HFFc6 (cell line): ENCODE results near the gene EXOC2. TPM values are rescaled to one million over a fixed set of nuclear protein-coding genes. Genes with fewer than 3 reads are reported as not detected.
"Not testable (repeated sequence)": the region's sequence is repeated elsewhere in the genome, so short reads cannot be mapped to it uniquely, and the experiment has no call there.

Source experiments
- DNase-seq: peaks from one replicate; pipeline ENCODE4 v3.0.0-alpha.2; 2018
- H3K27ac Mint-ChIP-seq: 2 replicates; pipeline ENCODE4 v1.8.0; 2020; ENCODE audit warnings: mild to moderate bottlenecking, mixed read lengths
- H3K27me3 Mint-ChIP-seq: 2 replicates; pipeline ENCODE4 v1.8.0; 2021; ENCODE audit warnings: mild to moderate bottlenecking, moderate library complexity, mixed read lengths; ENCODE audit not compliant: insufficient read depth
- H3K36me3 Mint-ChIP-seq: 2 replicates; pipeline ENCODE4 v1.8.0; 2021; ENCODE audit warnings: low read depth, mixed read lengths
- H3K4me1 Mint-ChIP-seq: 2 replicates; pipeline ENCODE4 v1.8.0; 2020; ENCODE audit warnings: low read depth, mixed read lengths
- H3K4me3 Mint-ChIP-seq: 2 replicates; pipeline ENCODE4 v1.8.0; 2020; ENCODE audit warnings: mild to moderate bottlenecking, moderate library complexity, mixed read lengths
- H3K9me3 Mint-ChIP-seq: 2 replicates; pipeline ENCODE4 v1.8.0; 2020; ENCODE audit warnings: mild to moderate bottlenecking, mixed read lengths
- total RNA-seq, 6 experiments: library from RNA; stranded (reverse); fragmentation: NEBNext Ultra II Directional; extraction: Animal tissue kit (Norgen Biotek cat#: 25700); gene quantifications; 2 replicates in 1 of 6; 3 replicates in 5 of 6; pipeline ENCODE4 v1.2.3, GENCODE V29; 2021
- TF ChIP-seq, protein P1 (sequence below): fragments of 200-600 bp; sonication (generic); IDR thresholded peaks from 2 replicates; pipeline ENCODE4 v1.5.0; 2021; ENCODE audit warnings: antibody characterized with exemption, mild to moderate bottlenecking

Gene EXOC2
- total RNA-seq, 6 experiments from 2014 or later = 19.3 to 22.4 (median 20.3) TPM

DNA sequence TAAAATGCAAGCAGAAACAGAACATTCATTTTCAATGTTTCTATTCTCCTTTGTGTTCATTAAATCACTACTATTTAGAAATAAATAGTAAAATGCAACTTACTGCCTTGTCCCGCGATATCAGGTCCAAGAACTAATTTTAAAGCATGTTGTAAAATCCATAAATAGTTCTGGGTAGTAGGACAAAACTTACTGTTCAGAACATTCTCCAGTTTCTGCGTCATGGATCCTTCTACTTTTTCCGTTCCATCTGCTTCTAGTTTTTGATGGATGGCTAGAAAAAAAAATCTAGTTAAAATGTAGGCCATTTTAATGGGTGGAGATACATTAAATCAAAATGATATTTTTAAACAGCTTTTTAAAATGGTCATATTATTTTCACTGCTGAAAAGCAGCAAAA lies 83.0 kb downstream of the EXOC2 start:
- H3K4me3 Mint-ChIP-seq = no peak overlapping the region
- no peaks in the 10 kb centered on the region for H3K9me3 Mint-ChIP-seq
- no peak for DNase-seq

DNA sequence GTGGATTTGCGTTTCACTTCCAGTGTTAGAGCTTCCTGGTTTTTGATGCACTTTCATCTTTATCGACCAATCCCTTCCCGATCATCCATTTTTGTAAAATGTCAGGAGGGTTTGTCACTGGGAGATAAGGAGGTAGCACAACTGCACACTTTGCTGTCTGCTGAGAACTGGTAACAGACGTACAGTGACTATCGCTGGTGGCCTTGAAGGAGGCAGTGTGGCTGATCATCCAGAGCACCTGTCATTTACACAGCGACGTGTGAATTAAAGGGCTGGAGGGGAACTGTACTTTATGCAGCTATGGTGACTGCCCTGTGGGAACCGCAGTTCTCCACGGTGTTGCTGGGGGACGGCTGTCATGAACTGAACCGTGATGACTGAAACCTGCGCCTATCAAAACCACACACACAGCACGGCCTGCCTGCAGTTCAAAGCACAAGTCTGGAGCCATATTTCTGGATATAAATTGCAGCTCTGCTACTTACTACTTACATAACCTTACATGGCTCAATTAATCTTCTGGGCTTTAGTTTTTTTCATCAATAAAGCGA lies 86.0 kb downstream of the EXOC2 start:
- Mint-ChIP-seq H3K9me3 (no peaks in the 10 kb centered on the region), H3K4me3 (no peak overlapping the region), H3K4me1 (no peaks in the 10 kb centered on the region), H3K36me3 (peaks cover 13% of the 10 kb centered on the region), H3K27me3 (no peaks in the 10 kb centered on the region), H3K27ac (no peak overlapping the region)
- TF ChIP-seq, protein P1, sequence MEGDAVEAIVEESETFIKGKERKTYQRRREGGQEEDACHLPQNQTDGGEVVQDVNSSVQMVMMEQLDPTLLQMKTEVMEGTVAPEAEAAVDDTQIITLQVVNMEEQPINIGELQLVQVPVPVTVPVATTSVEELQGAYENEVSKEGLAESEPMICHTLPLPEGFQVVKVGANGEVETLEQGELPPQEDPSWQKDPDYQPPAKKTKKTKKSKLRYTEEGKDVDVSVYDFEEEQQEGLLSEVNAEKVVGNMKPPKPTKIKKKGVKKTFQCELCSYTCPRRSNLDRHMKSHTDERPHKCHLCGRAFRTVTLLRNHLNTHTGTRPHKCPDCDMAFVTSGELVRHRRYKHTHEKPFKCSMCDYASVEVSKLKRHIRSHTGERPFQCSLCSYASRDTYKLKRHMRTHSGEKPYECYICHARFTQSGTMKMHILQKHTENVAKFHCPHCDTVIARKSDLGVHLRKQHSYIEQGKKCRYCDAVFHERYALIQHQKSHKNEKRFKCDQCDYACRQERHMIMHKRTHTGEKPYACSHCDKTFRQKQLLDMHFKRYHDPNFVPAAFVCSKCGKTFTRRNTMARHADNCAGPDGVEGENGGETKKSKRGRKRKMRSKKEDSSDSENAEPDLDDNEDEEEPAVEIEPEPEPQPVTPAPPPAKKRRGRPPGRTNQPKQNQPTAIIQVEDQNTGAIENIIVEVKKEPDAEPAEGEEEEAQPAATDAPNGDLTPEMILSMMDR = no peak
- DNase-seq = no peak

More for the DNA sequence above, 83.0 kb downstream of the EXOC2 start:
- no peak overlapping the region for H3K27ac Mint-ChIP-seq
- no peaks in the 10 kb centered on the region for H3K4me1 Mint-ChIP-seq
- TF ChIP-seq, protein P1 = no peak
- H3K27me3 Mint-ChIP-seq = no peaks in the 10 kb centered on the region
- peaks cover 13% of the 10 kb centered on the region for H3K36me3 Mint-ChIP-seq

DNA sequence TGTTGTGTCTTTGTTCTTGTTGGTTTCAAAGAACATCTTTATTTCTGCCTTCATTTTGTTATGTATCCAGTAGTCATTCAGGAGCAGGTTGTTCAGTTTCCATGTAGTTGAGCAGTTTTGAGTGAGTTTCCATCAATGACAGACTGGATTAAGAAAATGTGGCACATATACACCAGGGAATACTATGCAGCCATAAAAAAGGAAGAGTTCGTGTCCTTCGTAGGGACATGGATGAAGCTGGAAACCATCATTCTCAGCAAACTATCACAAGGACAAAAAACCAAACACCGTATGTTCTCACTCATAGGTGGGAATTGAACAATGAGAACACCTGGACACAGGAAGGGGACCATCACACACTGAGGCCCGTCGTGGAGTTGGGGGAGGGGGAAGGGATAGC lies 87.0 kb downstream of the EXOC2 start:
- DNase-seq, H3K4me3 Mint-ChIP-seq, H3K27me3 Mint-ChIP-seq, H3K4me1 Mint-ChIP-seq, H3K27ac Mint-ChIP-seq, H3K9me3 Mint-ChIP-seq: not testable (repeated sequence)
- peaks cover 13% of the 10 kb centered on the region for H3K36me3 Mint-ChIP-seq

DNA sequence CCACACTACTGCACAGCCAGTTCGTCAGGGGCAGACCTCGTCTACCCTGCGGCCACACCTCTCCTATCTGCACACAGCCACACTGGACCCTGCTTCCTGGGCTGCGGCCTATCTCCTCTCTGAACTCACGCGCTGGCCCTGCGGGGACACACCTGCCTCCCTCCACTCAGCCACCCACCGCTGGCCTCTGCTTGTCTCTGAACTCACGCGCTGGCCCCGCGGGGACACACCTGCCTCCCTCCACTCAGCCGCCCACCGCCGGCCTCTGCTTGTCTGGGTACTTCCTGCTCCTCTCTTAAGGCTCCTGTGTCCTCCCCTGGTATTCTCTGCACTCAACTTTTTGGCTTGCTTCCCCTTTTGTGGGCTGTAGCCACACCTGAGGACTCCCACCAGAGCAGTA lies 88.4 kb downstream of the EXOC2 start:
- Mint-ChIP-seq H3K4me3 (no peak overlapping the region), H3K27ac (no peak overlapping the region)
- TF ChIP-seq, protein P1 = no peak

DNA sequence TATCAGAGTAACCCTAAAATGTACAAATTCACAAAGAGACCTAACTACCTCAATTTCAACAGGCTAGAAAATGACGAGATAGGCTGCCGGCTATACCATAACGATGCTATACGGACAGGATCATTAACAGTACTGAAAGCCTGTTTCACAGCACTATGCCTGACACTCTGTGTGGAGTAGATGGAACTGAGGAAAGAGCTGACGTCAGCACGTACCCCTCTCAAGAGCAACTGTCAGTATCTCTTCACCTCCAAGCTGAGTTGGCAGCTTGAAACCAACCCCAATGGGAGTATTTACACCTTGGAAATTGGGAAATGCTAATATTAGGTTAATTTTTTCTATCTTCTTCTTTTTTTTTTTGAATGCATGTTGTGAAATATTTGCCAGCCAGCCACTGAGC lies 89.7 kb downstream of the EXOC2 start:
- TF ChIP-seq, protein P1 = no peak

More for the DNA sequence above, 88.4 kb downstream of the EXOC2 start:
- Mint-ChIP-seq H3K4me1 (no peaks in the 10 kb centered on the region), H3K9me3 (no peaks in the 10 kb centered on the region), H3K36me3 (peaks cover 13% of the 10 kb centered on the region), H3K27me3 (no peaks in the 10 kb centered on the region)
- no peak for DNase-seq

DNA sequence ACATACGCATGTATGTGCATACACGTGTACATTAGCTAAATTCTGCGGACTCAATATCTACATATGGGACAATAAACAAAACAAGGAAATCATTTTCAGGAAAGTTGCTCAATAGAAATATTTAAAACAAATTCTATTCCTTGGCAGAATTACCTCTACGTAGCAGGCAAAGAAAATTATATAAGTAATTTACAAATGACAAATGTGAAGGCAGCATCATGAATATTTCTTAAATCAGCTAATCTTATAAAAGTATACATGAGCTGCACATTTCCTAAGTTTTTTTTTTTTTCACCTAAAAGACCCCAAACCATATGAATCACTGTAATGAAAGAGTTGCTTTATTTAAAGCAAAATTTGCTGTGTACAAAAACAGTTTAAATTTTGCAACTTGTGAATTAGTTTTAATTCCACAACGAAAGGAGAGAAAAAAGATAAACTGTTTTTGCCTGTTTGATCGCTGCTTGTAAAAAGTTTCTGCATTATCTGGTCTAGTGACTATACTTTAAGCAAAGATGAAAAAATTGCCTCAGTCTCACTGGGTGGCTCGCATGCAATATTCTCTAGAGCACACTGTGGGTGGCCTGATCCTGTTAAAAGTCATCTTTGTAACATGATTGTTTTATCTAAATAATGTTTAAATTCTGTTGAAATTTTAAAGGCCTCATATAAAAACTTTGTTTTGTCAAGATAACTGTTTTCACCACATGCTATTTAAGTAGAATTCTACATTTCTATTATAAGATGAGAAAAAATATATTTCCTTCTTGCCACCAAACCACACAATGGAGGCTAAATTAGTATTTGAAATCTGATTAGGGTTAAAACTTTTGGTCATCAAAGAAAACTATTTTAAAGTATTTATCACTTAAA lies 93.1 kb downstream of the EXOC2 start:
- no peak overlapping the region for H3K4me3 Mint-ChIP-seq
- TF ChIP-seq, protein P1 = no peak
- no peaks in the 10 kb centered on the region for H3K27me3 Mint-ChIP-seq
- no peak overlapping the region for H3K27ac Mint-ChIP-seq
- no peak for DNase-seq
- H3K9me3 Mint-ChIP-seq = no peaks in the 10 kb centered on the region
- H3K36me3 Mint-ChIP-seq = no peaks in the 10 kb centered on the region; the same call in 1 of the 2 replicates
- no peaks in the 10 kb centered on the region for H3K4me1 Mint-ChIP-seq

More for the DNA sequence above, 89.7 kb downstream of the EXOC2 start:
- no peaks in the 10 kb centered on the region for H3K4me1 Mint-ChIP-seq
- H3K36me3 Mint-ChIP-seq = peaks cover 13% of the 10 kb centered on the region
- no peaks in the 10 kb centered on the region for H3K9me3 Mint-ChIP-seq
- no peaks in the 10 kb centered on the region for H3K27me3 Mint-ChIP-seq
- no peak overlapping the region for H3K27ac Mint-ChIP-seq
- no peak overlapping the region for H3K4me3 Mint-ChIP-seq
- no peak for DNase-seq
